Measurements from ENCODE around the gene PDXDC1.
A peak's percentile ranks its signal among the peaks of the same experiment; 100 is the strongest.
"Not testable (repeated sequence)": the region's sequence is repeated elsewhere in the genome, so short reads cannot be mapped to it uniquely, and the experiment has no call there.

PDXDC1 gene

GRCh38 chr16:15016354-15016753 lies 41.5 kb downstream of the PDXDC1 start:
- DNase-seq (ENCODE audit: low spot score), result not testable (repeated sequence)

GRCh38 chr16:15016951-15017580 lies 42.2 kb downstream of the PDXDC1 start:
- DNase-seq (ENCODE audit: low spot score), result peak; percentile 37

- DNase-seq (ENCODE audit: low spot score), result not testable (repeated sequence)
Measured at GRCh38 chr16:15021429-15021828, 46.6 kb downstream of the PDXDC1 start.

GRCh38 chr16:15022194-15022593 lies 47.4 kb downstream of the PDXDC1 start:
- DNase-seq (ENCODE audit: low spot score), result peak; percentile 95

GRCh38 chr16:15023381-15024077 lies 48.7 kb downstream of the PDXDC1 start:
- not testable (repeated sequence) for DNase-seq (ENCODE audit: low spot score)

GRCh38 chr16:15024858-15025199 lies 50.0 kb downstream of the PDXDC1 start:
- DNase-seq (ENCODE audit: low spot score), result not testable (repeated sequence)

GRCh38 chr16:15025234-15025951 lies 50.6 kb downstream of the PDXDC1 start:
- not testable (repeated sequence) for DNase-seq (ENCODE audit: low spot score)

- DNase-seq (ENCODE audit: low spot score), result not testable (repeated sequence)
Measured at GRCh38 chr16:15027051-15027450, 52.2 kb downstream of the PDXDC1 start.

- not testable (repeated sequence) for DNase-seq (ENCODE audit: low spot score)
Measured at GRCh38 chr16:15027503-15028344, 52.9 kb downstream of the PDXDC1 start.

- not testable (repeated sequence) for DNase-seq (ENCODE audit: low spot score)
Measured at GRCh38 chr16:15028345-15028715, 53.5 kb downstream of the PDXDC1 start.

GRCh38 chr16:15028801-15029698 lies 54.2 kb downstream of the PDXDC1 start:
- DNase-seq (ENCODE audit: low spot score), result not testable (repeated sequence)

GRCh38 chr16:15029749-15030148 lies 54.9 kb downstream of the PDXDC1 start:
- not testable (repeated sequence) for DNase-seq (ENCODE audit: low spot score)

GRCh38 chr16:15031179-15031578 lies 56.4 kb downstream of the PDXDC1 start:
- no peak for DNase-seq (ENCODE audit: low spot score)

- no peak for DNase-seq (ENCODE audit: low spot score)
Measured at GRCh38 chr16:15031586-15031985, 56.8 kb downstream of the PDXDC1 start.

- peak; percentile 30 for DNase-seq (ENCODE audit: low spot score)
Measured at GRCh38 chr16:15032547-15033308, 57.9 kb downstream of the PDXDC1 start.

GRCh38 chr16:15033309-15033707 lies 58.5 kb downstream of the PDXDC1 start:
- DNase-seq (ENCODE audit: low spot score), result no peak

- no peak for DNase-seq (ENCODE audit: low spot score)
Measured at GRCh38 chr16:15034266-15035162, 59.7 kb downstream of the PDXDC1 start.

- no peak for DNase-seq (ENCODE audit: low spot score)
Measured at GRCh38 chr16:15035163-15035729, 60.4 kb downstream of the PDXDC1 start.

- DNase-seq (ENCODE audit: low spot score), result no peak
Measured at GRCh38 chr16:15037003-15037402, 62.2 kb downstream of the PDXDC1 start.

Measured in NAMALWA (cell line).